GM18511 (cell line): ENCODE results near the gene RCAN3.
"Not testable (repeated sequence)": the region's sequence is repeated elsewhere in the genome, so short reads cannot be mapped to it uniquely, and the experiment has no call there.

ENCODE experiments used
- ATAC-seq: cut with Tn5 transposase; IDR thresholded peaks from one replicate; pipeline ENCODE4 v1.9.1; 2021; ENCODE audit warnings: mild to moderate bottlenecking, moderate library complexity; ENCODE audit not compliant: unreplicated experiment

RCAN3 gene

DNA sequence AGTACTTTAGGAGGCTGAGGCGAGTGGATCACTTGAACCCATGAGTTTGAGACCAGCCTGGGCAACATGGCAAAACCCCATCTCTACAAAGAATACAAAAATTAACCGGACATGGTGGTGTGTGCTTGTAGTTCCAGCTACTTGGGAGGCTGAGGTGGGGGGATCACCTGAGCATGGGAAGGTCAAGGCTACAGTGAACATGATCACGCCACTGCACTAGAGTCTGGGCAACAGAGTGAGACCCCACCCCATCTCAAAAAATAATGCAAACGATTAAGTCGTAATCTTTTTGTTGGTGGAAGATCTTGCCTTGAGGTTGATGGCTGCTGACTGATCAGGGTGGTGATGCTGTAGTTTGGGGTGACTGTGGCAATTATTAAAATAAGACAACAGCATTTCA lies 6.3 kb downstream of the RCAN3 start:
- ATAC-seq: no peak

DNA sequence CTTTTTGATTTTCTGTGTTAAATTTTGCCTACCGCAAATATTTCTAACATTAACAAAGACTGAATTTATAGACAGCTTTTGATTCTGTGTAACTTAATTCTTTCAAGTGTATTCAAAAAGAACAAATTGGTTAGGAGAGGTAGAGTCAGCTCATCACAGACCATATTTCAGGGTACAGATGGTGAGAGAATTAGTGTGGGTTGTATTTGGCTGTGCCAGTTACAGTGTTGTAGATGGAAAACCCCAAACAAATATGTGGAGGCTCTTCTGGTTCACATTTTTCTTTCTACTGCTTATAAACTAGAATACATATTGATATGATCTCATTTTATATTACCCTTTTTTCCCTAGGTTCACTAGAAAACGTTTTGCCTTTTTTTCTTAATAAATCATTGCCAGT lies 11.1 kb downstream of the RCAN3 start:
- no peak for ATAC-seq

DNA sequence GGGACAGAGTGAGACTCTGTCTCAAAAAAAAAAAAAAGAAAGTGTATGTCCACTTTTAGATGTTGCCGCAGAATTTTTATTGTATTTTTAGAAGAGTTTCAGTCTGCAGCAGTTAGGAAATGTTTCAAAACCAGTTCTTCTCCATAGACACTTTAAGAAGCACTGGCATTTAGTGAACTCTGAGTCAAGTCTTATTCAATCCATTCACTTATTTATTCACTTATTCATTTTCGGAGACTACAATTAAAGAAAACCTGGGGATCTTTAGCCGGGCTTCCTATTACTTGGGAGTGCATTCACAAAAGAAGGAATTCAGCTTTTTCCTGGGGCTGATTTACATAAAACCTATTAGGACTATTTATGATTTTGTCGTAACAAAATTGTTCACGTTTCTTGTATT lies 12.3 kb downstream of the RCAN3 start:
- ATAC-seq: no peak

DNA sequence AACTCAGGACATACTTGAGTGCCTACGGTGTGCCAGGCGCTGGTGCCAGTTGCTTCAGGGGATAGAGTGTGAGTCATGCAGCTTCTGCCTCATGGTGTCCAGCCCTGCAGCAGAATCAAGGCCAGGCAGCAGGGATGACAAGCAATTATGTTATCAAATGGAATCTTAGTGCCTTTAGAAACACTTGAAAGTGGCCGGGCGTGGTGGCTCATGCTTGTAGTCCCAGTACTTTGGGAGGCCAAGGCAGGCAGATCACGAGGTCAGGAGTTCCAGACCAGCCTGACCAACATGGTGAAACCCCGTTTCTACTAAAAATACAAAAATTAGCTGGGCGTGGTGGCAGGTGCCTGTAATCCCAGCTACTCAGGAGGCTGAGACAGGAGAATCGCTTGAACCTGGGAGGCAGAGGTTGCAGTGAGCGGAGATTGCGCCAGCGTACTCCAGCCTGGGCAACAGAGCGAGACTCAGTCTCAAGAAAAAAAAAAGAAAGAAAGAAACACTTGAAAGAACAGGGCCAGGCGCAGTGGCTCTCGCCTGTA lies 13.1 kb downstream of the RCAN3 start:
- not testable (repeated sequence) for ATAC-seq

DNA sequence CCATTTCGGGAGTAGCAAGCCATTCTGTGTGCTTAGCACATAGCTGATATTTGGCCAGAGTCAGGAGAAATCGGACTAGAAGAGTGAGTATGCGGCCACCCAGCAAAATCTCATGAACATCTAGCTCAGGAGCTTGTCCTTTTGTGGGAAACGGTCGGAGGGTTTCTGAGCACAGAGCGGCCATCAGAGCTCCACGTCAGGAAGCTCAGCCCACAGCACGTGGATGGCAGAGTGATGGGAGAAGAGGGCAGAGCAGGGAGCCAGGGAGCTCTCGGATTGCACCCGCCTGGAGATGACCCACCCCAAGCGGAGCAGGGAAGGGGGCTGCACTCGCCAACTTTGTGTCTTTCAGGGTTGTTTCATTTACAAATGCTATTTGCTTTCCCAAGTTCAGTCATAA lies 13.9 kb downstream of the RCAN3 start:
- no peak for ATAC-seq

DNA sequence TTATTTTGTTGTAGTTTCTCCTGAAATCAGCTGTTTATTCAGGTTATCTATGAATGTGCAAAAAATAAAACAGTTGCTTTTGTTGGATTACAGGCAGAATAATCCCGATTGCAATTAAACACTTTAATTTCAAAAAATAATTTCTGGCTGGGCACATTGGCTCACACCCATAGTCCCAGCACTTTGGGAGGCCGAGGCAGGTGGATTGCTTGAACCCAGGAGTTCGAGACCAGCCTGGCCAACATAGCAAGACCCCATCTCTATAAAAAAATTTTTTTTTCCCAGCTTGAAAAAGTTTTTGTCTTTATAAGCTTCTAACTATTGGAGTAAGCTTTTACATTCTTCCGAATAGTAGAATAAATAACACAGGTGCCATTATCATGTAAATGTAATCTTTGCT lies 15.3 kb downstream of the RCAN3 start:
- ATAC-seq: no peak

DNA sequence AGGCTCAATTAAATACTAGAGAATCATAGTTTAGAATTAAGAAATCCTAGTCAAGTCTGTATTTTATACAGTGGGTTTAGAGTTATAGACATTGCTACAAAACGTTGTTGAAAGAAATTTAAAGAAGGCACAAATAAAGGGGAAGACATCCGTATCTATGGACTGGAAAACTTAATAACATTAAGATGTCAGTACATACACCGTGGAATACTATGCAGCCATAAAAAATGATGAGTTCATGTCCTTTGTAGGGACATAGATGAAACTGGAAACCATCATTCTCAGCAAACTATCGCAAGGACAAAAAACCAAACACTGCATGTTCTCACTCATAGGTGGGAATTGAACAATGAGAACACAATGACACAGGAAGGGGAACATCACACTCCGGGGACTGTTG lies 17.6 kb downstream of the RCAN3 start:
- not testable (repeated sequence) for ATAC-seq

DNA sequence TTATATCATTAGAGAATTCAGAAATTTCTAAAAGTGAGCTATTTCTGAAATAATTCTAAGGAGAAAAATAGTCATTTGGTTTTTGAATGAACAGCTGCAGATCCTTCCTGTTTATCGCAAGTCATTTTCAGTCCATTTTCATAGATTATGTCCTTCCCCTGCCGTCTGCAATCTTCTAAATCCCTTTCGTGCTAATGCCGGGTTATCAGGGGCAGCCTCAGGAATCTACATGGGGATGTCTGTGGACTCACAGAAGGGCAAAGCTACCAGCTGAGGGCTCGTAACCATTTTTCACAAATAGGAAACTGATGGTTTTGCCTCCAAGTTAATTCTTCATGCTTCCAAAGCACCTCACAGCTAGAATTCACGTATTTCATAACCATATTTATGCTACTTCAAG lies 23.0 kb downstream of the RCAN3 start:
- ATAC-seq: no peak

DNA sequence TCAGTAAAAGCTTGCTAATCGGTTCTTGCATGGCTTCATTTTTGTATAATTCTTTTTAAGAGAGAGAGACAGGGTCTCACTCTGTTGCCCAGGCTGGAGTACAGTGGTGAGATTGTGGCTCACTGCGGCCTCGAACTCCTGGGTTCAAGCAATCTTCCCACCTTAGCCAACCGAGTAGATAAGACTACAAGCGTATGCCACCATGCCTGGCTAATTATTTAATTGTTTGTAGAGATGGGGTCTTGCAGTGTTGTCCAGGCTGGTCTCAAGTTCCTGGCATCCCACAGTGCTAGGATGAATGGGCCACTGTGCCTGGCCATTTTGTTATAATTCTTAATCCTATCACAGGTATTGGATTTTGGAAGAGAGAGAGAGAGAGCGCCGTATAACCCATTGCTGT lies 23.4 kb downstream of the RCAN3 start:
- no peak for ATAC-seq

DNA sequence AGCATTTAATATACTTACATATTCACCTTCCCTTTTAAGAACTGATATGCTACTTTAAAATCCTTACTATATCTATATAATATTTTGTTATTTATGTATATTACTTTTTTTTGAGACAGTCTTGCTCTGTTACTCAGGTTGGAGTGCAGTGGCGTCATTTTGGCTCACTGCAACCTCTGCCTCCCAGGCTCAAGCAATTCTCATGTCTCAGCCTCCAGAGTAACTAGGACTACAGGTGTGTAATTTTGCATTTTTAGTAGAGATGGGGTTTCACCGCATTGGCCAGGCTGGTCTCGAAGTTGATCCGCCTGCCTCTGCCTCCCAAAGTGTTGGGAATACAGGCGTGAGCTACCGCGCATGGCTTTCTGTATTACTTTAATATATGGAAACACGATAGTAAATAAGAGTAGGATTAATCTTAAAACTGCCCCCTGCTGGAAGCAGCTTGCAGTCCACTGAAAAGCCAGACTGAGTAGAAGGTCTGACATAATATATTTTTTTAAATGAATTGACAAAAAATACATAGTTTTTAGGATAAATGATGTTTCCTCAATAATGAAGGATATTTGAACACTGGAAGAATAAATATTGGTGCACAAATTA lies 24.4 kb downstream of the RCAN3 start:
- no peak for ATAC-seq

DNA sequence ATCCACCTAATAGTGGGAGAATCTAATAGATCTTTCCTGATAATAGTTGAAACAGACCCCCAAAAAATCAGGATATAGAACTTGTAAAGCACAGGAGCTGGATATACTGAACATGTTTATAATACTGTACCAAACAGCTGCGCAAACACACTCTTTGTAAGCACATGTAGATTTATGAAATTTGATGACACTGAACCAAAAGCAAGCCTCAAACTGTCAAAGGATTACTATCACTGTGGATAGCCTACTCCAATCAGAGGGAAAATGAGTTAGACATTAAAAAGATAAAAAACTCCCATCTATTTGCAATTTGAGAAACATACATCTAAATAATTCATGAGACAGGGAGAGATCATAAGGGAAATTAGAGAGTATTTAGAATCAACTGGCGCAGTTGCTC lies 26.1 kb downstream of the RCAN3 start:
- ATAC-seq: no peak

DNA sequence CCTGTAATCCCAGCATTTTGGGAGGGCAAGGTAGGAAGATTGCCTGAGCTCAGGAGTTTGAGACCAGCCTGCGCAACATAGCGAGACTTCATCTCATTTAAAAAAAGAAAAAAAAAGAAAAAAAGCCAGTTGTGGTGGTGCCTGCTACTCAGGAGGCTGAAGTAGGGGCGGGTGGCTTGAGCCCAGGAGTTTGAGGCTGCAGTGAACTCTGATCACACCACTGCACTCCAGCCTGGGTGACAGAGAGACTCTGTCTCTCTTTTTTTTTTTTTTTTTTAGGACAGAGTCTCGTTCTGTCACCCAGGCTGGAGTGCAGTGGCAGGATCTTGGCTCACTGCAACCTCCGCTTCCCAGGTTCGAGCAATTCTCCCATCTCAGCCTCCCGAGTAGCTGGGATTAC lies 26.7 kb downstream of the RCAN3 start:
- not testable (repeated sequence) for ATAC-seq

DNA sequence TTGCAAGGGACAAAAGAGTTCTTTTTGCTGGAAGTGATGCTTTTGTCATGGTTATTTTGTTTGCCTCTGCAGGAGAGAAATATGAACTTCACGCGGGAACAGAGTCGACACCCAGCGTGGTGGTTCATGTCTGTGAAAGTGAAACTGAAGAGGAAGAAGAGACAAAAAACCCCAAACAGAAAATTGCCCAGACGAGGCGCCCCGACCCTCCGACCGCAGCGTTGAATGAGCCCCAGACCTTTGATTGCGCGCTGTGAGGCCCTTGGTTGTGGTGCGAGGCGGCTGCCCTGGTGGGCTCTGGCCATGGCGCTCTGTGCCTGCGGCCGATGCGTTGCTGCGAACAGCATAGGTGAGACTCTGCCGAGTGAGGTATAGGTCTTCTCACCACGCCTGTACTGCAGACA lies 32.4 kb downstream of the RCAN3 start:
- no peak for ATAC-seq

DNA sequence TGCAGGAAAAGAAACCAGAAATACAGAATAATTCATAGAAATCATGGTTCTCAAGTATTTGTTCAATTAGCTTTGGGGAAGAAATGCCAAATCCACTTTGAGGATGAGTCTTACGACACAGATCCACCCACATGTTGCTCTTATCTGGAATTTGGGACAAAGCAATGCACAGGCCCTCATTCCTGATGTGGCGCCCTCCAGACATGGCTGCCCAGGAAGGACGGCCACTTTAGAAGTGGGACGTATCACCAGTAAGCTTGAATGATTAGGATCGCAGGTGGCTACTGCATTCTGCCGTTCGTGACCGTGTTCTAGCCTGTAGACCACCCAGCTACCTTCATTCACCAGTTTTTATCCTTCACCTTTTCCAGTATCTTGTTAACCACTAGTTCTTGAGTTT lies 33.1 kb downstream of the RCAN3 start:
- no peak for ATAC-seq

DNA sequence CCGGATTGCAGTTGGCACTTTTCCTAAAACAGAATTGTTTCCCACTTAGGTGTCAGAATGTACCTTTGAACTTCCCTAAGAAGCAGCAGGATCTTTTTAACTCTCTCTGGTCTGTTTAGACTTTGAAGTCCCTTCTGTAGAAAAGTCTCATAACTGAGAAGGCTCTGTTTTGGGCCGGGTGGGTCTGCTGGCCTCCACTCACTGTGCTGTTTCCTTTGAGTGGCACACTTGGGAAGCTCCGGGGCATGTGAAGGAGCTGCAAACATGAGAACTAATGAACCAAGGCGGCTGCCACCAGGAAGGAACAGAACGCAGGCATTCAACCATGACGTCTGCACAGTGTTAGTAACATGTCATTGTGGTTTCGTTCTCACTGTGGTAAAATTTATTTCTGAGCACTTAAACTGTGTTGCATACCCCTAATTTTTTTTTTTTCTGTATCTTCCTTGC lies 33.8 kb downstream of the RCAN3 start:
- peak; percentile 66 for ATAC-seq

DNA sequence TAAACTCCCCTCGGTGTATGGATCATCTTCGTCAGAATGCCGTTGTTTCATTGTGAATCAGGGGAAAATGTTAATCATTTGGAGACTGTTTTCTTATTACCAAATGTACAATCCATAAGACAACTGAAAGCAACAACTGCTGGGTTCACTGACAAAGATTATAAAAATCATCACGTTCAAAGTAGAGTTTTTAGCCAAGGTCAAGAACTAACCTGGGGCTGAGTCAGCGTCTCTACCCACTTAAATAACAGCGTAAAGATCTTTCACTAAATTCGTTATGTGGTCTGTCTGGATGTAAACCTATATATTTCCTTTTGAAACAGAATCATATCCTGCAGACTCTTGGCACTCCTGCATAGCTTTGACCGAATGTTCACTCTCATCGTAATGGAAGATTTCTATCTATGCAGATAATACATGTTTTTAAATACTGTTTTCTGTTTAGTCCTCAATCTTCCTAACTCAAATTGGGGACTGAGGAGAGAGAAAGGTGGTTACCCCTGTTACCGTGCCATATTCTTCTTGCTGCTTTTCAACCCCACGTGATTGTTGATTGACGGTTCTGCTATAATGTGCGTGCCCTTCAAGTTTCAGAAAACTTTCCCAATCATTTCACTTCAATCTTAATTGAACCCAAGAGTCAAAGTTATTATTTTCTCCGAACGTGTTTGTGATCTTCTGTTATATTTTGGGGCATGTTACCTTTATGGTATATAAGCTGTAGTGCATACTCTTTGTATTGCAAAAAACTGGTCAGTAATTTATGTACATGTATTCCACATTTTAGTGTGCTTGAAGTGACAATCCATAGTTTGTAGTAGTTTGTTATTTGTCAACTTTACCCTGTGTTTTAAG lies 37.6 kb downstream of the RCAN3 start:
- no peak for ATAC-seq

DNA sequence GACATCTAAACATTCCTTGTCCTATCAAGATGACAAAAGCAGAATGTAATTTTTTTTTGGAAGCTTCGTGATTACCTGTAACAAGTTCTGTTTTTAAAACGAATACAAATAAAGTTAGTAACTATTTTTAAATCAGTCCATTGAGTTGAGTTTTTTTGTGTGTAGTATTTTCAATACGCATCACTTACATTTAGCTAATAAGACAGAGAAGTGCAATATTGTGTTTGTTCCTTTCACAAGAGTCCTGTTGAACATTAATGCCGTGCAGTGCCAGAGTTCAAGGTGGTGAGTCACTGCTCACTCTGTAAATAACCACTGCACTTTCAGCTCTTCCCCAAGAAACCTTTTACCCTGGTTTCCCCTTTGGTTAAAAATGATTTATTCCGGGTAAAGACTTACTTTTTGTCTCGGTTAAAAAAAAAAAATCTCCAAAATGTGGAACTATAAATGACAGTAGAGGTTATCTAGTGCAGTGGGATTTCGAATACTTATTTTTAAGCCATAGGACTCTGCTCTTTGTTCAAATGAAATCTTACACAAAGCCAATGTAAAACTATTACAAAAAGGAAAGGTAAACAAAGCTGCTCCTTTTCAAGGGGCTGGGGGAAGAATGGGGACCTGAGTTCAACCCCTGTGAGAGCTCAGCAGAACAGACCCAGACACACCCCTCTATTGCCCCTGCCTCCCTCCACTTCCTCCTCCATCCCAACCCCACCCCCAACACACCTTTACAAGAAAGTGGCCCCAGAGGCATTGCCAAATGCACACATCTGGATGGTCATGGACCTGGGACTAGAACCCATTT lies 38.5 kb downstream of the RCAN3 start:
- ATAC-seq: no peak

DNA sequence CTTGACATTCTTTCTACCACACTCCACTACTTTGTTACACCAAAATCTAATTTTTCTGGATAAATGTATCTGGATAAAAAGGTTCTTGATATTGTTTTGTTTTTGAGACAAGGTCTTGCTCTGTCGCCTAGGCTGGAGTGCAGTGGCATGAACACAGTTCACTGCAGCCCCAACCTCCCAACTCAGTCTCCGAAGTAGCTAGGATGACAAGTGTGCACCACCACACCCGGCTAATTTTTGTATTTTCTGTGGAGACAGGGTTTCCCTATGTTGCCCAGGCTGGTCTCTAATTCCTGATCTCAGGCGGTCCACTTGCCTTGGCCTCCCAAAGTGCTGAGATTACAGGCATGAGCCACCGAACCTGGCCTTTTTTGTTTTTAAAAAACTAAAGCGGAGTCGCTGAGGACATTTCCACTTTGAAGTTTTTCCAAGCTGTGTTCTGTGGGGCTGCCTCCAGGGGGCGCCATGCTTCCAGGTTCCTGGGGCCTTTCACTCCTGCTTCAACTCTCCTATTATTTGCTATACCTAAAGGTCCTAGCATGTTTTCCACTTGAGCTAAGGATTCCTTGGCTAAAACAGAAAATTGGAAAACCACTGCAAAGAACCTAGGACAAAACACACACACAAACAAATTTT lies 39.2 kb downstream of the RCAN3 start:
- no peak for ATAC-seq

DNA sequence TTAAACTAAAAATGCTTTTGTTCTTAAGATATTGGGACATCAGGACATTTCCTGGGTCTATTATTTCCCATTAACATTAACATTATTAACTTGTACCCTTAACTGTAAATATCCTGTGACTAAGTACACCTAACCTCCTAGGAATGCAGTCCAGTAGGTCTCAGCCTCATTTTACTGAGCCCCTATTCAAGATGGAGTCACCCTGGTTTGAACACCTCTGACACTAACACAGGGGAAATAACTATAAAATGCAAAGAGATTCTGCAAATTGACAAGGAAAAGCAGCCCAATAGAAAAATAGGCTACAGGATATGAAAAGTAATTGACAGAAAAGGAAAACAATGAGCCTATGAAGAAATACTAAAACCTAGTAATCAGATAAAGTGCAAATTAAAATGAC lies 41.6 kb downstream of the RCAN3 start:
- ATAC-seq: no peak

DNA sequence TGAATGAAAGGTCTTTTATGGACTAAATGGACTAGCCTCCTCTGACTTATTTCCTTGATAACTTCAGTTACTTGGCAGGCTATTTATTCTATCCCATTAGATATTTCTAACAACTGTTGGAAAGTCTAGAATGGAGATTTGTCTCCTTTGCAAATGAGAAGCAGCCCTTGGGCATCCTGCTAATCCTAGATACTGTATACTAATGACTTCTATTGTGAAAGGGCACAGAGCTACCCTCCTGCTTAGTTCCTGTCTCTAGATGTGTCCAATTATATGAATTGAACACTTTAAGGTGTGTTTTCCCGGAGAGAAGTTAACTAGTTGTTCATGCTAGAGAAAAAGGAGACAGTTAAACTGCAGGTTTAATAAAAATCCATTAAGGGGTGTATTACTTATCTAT lies 43.0 kb downstream of the RCAN3 start:
- ATAC-seq: no peak

DNA sequence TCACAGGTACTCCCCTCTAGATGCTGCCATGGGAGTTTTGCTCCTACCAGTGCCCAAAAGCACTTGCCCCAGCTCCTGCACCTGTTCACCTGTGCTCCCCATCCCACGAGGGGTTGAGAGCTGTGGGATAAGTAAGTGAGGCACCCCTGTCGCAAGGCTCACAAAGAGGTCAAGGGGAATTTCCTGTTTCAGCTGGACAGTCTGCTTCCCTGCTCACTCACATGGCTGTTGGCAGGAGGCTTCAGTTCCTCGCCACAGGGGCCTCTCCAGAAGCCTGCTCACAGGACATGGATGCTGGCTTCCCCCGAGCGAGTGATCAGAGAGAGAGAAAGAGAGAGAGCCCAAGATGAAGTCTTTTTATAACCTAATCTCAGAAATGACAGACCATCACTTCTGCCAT lies 44.6 kb downstream of the RCAN3 start:
- no peak for ATAC-seq
